Psoas muscle (tissue), 8 donors: ENCODE measurements around the gene FBF1. TPM values are rescaled to one million over a fixed set of nuclear protein-coding genes. Genes with fewer than 3 reads are reported as not detected.
A peak's percentile ranks its signal among the peaks of the same experiment; 100 is the strongest.
"Not testable (repeated sequence)": the region's sequence is repeated elsewhere in the genome, so short reads cannot be mapped to it uniquely, and the experiment has no call there.

Source experiments
- ATAC-seq, 4 donors: fragments of 200-7000 bp; cut with Tn5 transposase; one replicate each; pipeline ENCODE4 v1.9.1; 2020; ENCODE audit warnings: moderate library complexity in 3 of 4, mild to moderate bottlenecking in 2 of 4
- DNase-seq, 2 donors: peaks; one replicate each; pipeline ENCODE4 v3.0.0-alpha.2; 2020
- H3K27ac ChIP-seq: fragments of 200-600 bp; one replicate; pipeline ENCODE4 v1.8.0; 2022
- H3K27me3 ChIP-seq, 3 donors: fragments of 200-600 bp in 1 of 3; one replicate each; pipeline versions ENCODE4 v1.6.1 to v1.8.0; 2013 to 2022; ENCODE audit warnings: low read length in 2 of 3, mild to moderate bottlenecking in 2 of 3, moderate library complexity in 1 of 3; ENCODE audit not compliant: insufficient read depth in 3 of 3
- H3K36me3 ChIP-seq, 2 donors: fragments of 200-600 bp in 1 of 2; one replicate each; pipeline versions ENCODE4 v1.6.1 to v1.8.0; 2013 to 2022; ENCODE audit warnings: low read depth in 1 of 2, mild to moderate bottlenecking in 1 of 2, moderate library complexity in 1 of 2; ENCODE audit not compliant: insufficient read depth in 1 of 2
- H3K4me1 ChIP-seq: fragments of 200-600 bp; one replicate; pipeline ENCODE4 v1.8.0; 2022
- H3K4me3 ChIP-seq: fragments of 200-600 bp; one replicate; pipeline ENCODE4 v1.8.0; 2022; ENCODE audit warnings: mild to moderate bottlenecking
- H3K9me3 ChIP-seq: fragments of 200-600 bp; one replicate; pipeline ENCODE4 v1.8.0; 2022
- CTCF ChIP-seq: fragments of 200-600 bp; IDR thresholded peaks from one replicate; pipeline ENCODE4 v1.8.0; 2022; ENCODE audit warnings: antibody characterized with exemption
- WGBS, 3 donors: extraction: QIAGEN DNeasy Blood & Tissue Kit; methylation state at CpG; one replicate each; pipeline versions ENCODE4 v1.1.6 to v1.1.7; 2013; 5-methylcytosine and 5-hydroxymethylcytosine counted together
- intact Hi-C, 2 donors: fragments of 100-400 bp; cut with DNase I; formaldehyde crosslinking; loops; one replicate each; pipeline versions ENCODE4 v1.11.0 to v1.14.2; 2022
- polyA plus RNA-seq, 3 donors: library from polyadenylated mRNA; stranded (reverse); fragments of 200-250 nt; gene quantifications; one replicate each; pipeline ENCODE4 v1.2.3, GENCODE V29; 2013
- total RNA-seq, 4 donors: library from RNA; stranded (reverse); fragmentation: NEBNext Ultra II Directional in 2 of 4; extraction: Animal tissue kit (Norgen Biotek cat#: 25700) in 2 of 4; gene quantifications; one replicate each; pipeline versions ENCODE4 v1.2.1 to v1.2.4, GENCODE V29; 2021 to 2023
- donor health status: healthy with polysubstance abuse.
- donor health status: DM: no; HTN: no; CAD: no; lungs with moderate emphysema.
- donor health status: Bipolar disorder and iron deficiency.
- donor health status: healthy.
- donor health status: DM: yes; HTN: yes; CAD: no.
- donor health status: DM: no; HTN: no; CAD: no.
- donor health status: DM: no; HTN: no; CAD: no.
- donor health status: DM: yes; HTN: yes; CAD: no.

FBF1 gene
- total and polyA plus RNA-seq, 7 donors, result 1.8 to 10.4 (median 3.7) TPM

DNA sequence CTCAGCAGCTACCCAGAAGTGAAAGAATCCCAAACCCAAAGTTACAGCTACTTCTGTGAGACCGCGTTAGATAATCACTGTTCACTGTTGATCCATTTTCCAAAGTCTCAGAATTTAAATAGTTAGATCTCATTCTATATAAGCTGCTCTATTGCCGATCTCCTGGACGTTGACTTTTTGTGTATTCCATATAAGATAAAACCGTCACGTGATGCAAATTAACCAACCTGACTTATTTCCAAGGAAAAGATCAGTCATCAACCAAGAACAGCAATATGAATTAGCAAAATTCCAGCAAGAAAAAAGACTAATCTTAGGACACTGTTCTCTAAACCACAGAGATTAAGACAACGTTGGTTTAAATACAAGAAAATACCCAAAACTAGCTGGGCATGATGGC, 29.8 kb upstream of the FBF1 start:
- no peaks in the 10 kb centered on the region for H3K9me3 ChIP-seq
- H3K27ac ChIP-seq, result peak overlapping the region; percentile 34
- peaks cover 22% of the 10 kb centered on the region for H3K4me1 ChIP-seq
- TF ChIP-seq CTCF, result no peak
- H3K27me3 ChIP-seq, result no peaks in the 10 kb centered on the region
- DNase-seq, result no peak
- WGBS, 3 donors, result 87 to 91% (median 90%) methylated on average over 7 of the region's 7 CpGs
- no peak overlapping the region for H3K4me3 ChIP-seq
- intact Hi-C loops, result no loop called here
- no peak for ATAC-seq
- H3K36me3 ChIP-seq, result peaks cover 0 to 41% of the 10 kb centered on the region in 2 donors

DNA sequence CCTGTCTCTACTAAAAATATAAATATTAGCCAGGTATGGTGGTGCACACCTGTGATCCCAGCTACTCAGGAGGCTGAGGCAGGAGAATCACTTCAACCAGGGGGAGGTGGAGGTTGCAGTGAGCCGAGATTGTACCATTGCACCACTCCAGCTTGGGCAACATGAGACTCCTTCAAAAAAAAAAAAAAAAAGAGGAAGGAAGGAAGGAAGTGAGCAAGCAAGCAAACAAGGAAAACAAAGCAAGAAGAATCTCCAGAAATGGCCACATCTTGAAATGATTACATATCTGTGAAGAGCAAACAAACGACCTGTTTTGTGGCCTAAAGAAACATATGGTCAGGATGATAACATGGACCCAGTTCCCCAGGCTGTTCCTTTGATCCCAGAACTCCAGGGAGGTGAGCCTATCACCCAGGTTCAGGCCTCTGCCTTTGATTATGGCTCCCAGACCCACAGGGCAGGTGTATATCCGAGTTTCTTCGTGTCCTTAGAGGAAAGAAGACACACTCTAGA, 29.2 kb upstream of the FBF1 start:
- no peak for TF ChIP-seq CTCF
- WGBS, 3 donors, result 59 to 64% (median 59%) methylated on average over 4 of the region's 4 CpGs
- H3K27me3 ChIP-seq, result no peaks in the 10 kb centered on the region
- H3K27ac ChIP-seq, result peak overlapping the region; percentile 34
- DNase-seq (no peak), ATAC-seq (no peak)
- no peaks in the 10 kb centered on the region for H3K9me3 ChIP-seq
- no peak overlapping the region for H3K4me3 ChIP-seq
- intact Hi-C loops, result no loop called here
- peaks cover 20% of the 10 kb centered on the region for H3K4me1 ChIP-seq
- peaks cover 0 to 41% of the 10 kb centered on the region in 2 donors for H3K36me3 ChIP-seq

DNA sequence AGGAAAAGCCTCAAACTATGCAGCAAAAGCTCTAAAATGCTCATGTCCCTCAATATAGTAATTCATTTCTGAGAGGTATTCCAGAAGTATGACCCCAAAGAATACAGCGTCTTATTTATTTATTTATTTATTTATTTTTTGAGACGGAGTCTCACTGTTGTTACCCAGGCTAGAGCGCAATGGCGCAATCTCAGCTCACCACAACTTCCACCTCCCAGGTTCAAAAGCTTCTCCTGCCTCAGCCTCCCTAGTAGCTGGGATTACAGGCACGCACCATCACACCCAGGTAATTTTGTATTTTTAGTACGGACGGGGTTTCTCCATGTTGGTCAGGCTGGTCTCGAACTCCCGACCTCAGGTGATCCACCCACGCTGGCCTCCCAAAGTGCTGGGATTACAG, 28.2 kb upstream of the FBF1 start:
- H3K4me3 ChIP-seq, H3K27me3 ChIP-seq, ATAC-seq, DNase-seq, H3K9me3 ChIP-seq, intact Hi-C loops, H3K27ac ChIP-seq: not testable (repeated sequence)
- 87 to 96% (median 94%) methylated on average over 10 of the region's 10 CpGs for WGBS, 3 donors
- Histone ChIP-seq H3K4me1 (peaks cover 15% of the 10 kb centered on the region), H3K36me3 (peaks cover 0 to 37% of the 10 kb centered on the region in 2 donors)

GRCh38 chr17:75965468-75965867, 24.6 kb upstream of the FBF1 start:
- peaks cover 3% of the 10 kb centered on the region for H3K4me1 ChIP-seq
- peaks cover 0 to 8% of the 10 kb centered on the region in 2 donors for H3K36me3 ChIP-seq
- no peak for TF ChIP-seq CTCF
- H3K27ac ChIP-seq, result no peak overlapping the region
- intact Hi-C loops, result no loop called here
- no peak overlapping the region for H3K4me3 ChIP-seq
- no peak for DNase-seq
- H3K9me3 ChIP-seq, result no peaks in the 10 kb centered on the region
- H3K27me3 ChIP-seq, result no peaks in the 10 kb centered on the region
- no peak for ATAC-seq
- WGBS, 3 donors, result 86 to 95% (median 89%) methylated on average over 6 of the region's 6 CpGs

- intact Hi-C loops, result no loop called here
Measured at GRCh38 chr17:75959839-75960511, 19.1 kb upstream of the FBF1 start.

More at GRCh38 chr17:75959839-75960511, 19.1 kb upstream of the FBF1 start:
- Histone ChIP-seq H3K27me3 (no peaks in the 10 kb centered on the region), H3K27ac (no peak overlapping the region), H3K9me3 (no peaks in the 10 kb centered on the region), H3K36me3 (peaks cover 5 to 42% of the 10 kb centered on the region in 2 donors), H3K4me1 (no peaks in the 10 kb centered on the region), H3K4me3 (no peak overlapping the region)
- WGBS, 3 donors, result 93 to 97% (median 95%) methylated on average over 11 of the region's 11 CpGs
- no peak for TF ChIP-seq CTCF
- DNase-seq (no peak), ATAC-seq (no peak)
